ENCODE measurements around the gene HTT.

- no peak for TF ChIP-seq EZH2 (IDR thresholded peaks at IDR 0.05; ENCODE audit: borderline replicate concordance, insufficient read depth, low read length, poor library complexity, severe bottlenecking)
- TF ChIP-seq, protein P1, sequence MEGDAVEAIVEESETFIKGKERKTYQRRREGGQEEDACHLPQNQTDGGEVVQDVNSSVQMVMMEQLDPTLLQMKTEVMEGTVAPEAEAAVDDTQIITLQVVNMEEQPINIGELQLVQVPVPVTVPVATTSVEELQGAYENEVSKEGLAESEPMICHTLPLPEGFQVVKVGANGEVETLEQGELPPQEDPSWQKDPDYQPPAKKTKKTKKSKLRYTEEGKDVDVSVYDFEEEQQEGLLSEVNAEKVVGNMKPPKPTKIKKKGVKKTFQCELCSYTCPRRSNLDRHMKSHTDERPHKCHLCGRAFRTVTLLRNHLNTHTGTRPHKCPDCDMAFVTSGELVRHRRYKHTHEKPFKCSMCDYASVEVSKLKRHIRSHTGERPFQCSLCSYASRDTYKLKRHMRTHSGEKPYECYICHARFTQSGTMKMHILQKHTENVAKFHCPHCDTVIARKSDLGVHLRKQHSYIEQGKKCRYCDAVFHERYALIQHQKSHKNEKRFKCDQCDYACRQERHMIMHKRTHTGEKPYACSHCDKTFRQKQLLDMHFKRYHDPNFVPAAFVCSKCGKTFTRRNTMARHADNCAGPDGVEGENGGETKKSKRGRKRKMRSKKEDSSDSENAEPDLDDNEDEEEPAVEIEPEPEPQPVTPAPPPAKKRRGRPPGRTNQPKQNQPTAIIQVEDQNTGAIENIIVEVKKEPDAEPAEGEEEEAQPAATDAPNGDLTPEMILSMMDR (IDR thresholded peaks at IDR 0.05; ENCODE audit: poor library complexity, severe bottlenecking), result no peak
- no peak for TF ChIP-seq MXI1 (conservative IDR thresholded peaks at IDR 0.05; ENCODE audit: poor library complexity, severe bottlenecking)
- TF ChIP-seq, protein P2, sequence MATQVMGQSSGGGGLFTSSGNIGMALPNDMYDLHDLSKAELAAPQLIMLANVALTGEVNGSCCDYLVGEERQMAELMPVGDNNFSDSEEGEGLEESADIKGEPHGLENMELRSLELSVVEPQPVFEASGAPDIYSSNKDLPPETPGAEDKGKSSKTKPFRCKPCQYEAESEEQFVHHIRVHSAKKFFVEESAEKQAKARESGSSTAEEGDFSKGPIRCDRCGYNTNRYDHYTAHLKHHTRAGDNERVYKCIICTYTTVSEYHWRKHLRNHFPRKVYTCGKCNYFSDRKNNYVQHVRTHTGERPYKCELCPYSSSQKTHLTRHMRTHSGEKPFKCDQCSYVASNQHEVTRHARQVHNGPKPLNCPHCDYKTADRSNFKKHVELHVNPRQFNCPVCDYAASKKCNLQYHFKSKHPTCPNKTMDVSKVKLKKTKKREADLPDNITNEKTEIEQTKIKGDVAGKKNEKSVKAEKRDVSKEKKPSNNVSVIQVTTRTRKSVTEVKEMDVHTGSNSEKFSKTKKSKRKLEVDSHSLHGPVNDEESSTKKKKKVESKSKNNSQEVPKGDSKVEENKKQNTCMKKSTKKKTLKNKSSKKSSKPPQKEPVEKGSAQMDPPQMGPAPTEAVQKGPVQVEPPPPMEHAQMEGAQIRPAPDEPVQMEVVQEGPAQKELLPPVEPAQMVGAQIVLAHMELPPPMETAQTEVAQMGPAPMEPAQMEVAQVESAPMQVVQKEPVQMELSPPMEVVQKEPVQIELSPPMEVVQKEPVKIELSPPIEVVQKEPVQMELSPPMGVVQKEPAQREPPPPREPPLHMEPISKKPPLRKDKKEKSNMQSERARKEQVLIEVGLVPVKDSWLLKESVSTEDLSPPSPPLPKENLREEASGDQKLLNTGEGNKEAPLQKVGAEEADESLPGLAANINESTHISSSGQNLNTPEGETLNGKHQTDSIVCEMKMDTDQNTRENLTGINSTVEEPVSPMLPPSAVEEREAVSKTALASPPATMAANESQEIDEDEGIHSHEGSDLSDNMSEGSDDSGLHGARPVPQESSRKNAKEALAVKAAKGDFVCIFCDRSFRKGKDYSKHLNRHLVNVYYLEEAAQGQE (IDR thresholded peaks at IDR 0.05; ENCODE audit: borderline replicate concordance), result no peak
- no peak for TF ChIP-seq EP300 (conservative IDR thresholded peaks at IDR 0.05; ENCODE audit: poor library complexity, severe bottlenecking)
- no peak for TF ChIP-seq RAD21 (conservative IDR thresholded peaks at IDR 0.05)
- TF ChIP-seq TAF1 (IDR thresholded peaks at IDR 0.05; ENCODE audit: low read depth), result no peak
Measured at GRCh38 chr4:3046162-3046561, 28.3 kb upstream of the HTT start.
